Breast epithelium (tissue), 3 donors: ENCODE data around the gene RPEL1.

Source experiments
- CTCF ChIP-seq, 3 donors: fragments of 450-650 bp; IDR thresholded peaks; one replicate each; pipeline ENCODE4 v1.5.1; 2016 to 2017; ENCODE audit warnings: antibody characterized with exemption in 3 of 3, mild to moderate bottlenecking in 3 of 3, moderate library complexity in 3 of 3
- POLR2AphosphoS5 ChIP-seq, 3 donors: sonication (generic); formaldehyde crosslinking; IDR thresholded peaks; one replicate each; pipeline ENCODE4 v1.6.1; 2017; ENCODE audit warnings: antibody characterized with exemption in 3 of 3

GRCh38 chr10:103259989-103260388 is 14.3 kb downstream of the RPEL1 start:
- TF ChIP-seq CTCF (IDR thresholded peaks at IDR 0.05) (no peak), POLR2AphosphoS5 (IDR thresholded peaks at IDR 0.05) (no peak)
